HG03196 (cell line): Measurements from ENCODE around the gene RASAL3.
"Not testable (repeated sequence)": the region's sequence is repeated elsewhere in the genome, so short reads cannot be mapped to it uniquely, and the experiment has no call there.

Experiments used
- ATAC-seq: cut with Tn5 transposase; IDR thresholded peaks from one replicate; pipeline ENCODE4 v1.9.1; 2021; ENCODE audit not compliant: unreplicated experiment

The RASAL3 gene

GRCh38 chr19:15464394-15465385 is at the start of gene RASAL3:
Gene RASAL3, minus strand, starts transcription at chr19:15464544. Its CDS starts 186 bp downstream, at chr19:15464358.
- peak; percentile 30 for ATAC-seq

- no peak for ATAC-seq
These were observed 47.5 kb upstream of the RASAL3 start for GRCh38 chr19:15511671-15512424.

GRCh38 chr19:15508035-15508710 is 43.8 kb upstream of the RASAL3 start, which contains the start of gene CYP4F22:
Gene CYP4F22, plus strand, starts transcription at chr19:15508525. Its CDS starts 16,812 bp downstream, at chr19:15525337.
- ATAC-seq: no peak

- ATAC-seq: no peak
These were observed 43.0 kb upstream of the RASAL3 start for GRCh38 chr19:15507068-15508034.

- no peak for ATAC-seq
These were observed 41.8 kb upstream of the RASAL3 start for GRCh38 chr19:15506074-15506571.

- no peak for ATAC-seq
These were observed 37.9 kb upstream of the RASAL3 start for GRCh38 chr19:15502264-15502663.

GRCh38 chr19:15501596-15501995 is 37.3 kb upstream of the RASAL3 start:
- no peak for ATAC-seq

GRCh38 chr19:15498910-15499309 is 34.6 kb upstream of the RASAL3 start:
- no peak for ATAC-seq

- no peak for ATAC-seq
These were observed 34.0 kb upstream of the RASAL3 start for GRCh38 chr19:15498156-15498858.

- no peak for ATAC-seq
These were observed 30.8 kb upstream of the RASAL3 start for GRCh38 chr19:15495151-15495550.

- no peak for ATAC-seq
These were observed 24.3 kb upstream of the RASAL3 start for GRCh38 chr19:15488489-15489226.

GRCh38 chr19:15487038-15487437 is 22.7 kb upstream of the RASAL3 start:
- no peak for ATAC-seq

GRCh38 chr19:15485768-15486167 is 21.4 kb upstream of the RASAL3 start:
- ATAC-seq: not testable (repeated sequence)

- ATAC-seq: not testable (repeated sequence)
These were observed 16.7 kb upstream of the RASAL3 start for GRCh38 chr19:15480996-15481395.

- no peak for ATAC-seq
These were observed 15.3 kb upstream of the RASAL3 start, which contains the start of gene PGLYRP2 for GRCh38 chr19:15479391-15480345. Gene PGLYRP2, minus strand, starts transcription at chr19:15479501. Its CDS starts 130 bp downstream, at chr19:15479371.

GRCh38 chr19:15476325-15476724 is 12.0 kb upstream of the RASAL3 start:
- no peak for ATAC-seq

GRCh38 chr19:15475611-15476010 is 11.3 kb upstream of the RASAL3 start:
- no peak for ATAC-seq
